Urinary bladder (tissue), 4 donors: ENCODE data around the gene HPSE2. TPM values are rescaled to one million over a fixed set of nuclear protein-coding genes. Genes with fewer than 3 reads are reported as not detected.
"Not testable (repeated sequence)": the region's sequence is repeated elsewhere in the genome, so short reads cannot be mapped to it uniquely, and the experiment has no call there.

Experiments
- DNase-seq: peaks from one replicate; pipeline ENCODE4 v3.0.0-alpha.2; 2015; ENCODE audit errors: extremely low spot score
- H3K27ac ChIP-seq: one replicate; pipeline ENCODE4 v1.5.1; 2013; ENCODE audit warnings: low read depth, mild to moderate bottlenecking, moderate library complexity
- H3K36me3 ChIP-seq: one replicate; pipeline ENCODE4 v1.6.1; 2013; ENCODE audit warnings: mild to moderate bottlenecking, moderate library complexity; ENCODE audit not compliant: insufficient read depth
- H3K4me1 ChIP-seq: one replicate; pipeline ENCODE4 v1.6.1; 2013; ENCODE audit warnings: mild to moderate bottlenecking, moderate library complexity; ENCODE audit not compliant: insufficient read depth
- H3K4me3 ChIP-seq: one replicate; pipeline ENCODE4 v1.5.1; 2013; ENCODE audit warnings: low read depth, low read length
- WGBS: extraction: QIAGEN DNeasy Blood & Tissue Kit; methylation state at CpG from one replicate; pipeline ENCODE4 v1.1.7; 2013; 5-methylcytosine and 5-hydroxymethylcytosine counted together
- polyA plus RNA-seq: library from polyadenylated mRNA; stranded (reverse); fragments of 200-250 nt; gene quantifications from one replicate; pipeline ENCODE4 v1.2.3, GENCODE V29; 2013
- total RNA-seq: library from RNA; depleted of rRNA; stranded (reverse); fragments of >200 nt; gene quantifications from one replicate; pipeline ENCODE4 v1.2.3, GENCODE V29; 2014
- donor health status: healthy with polysubstance abuse.
- donor health status: healthy.

The HPSE2 gene
- 48.1 TPM for total RNA-seq
- polyA plus RNA-seq: 46.3 TPM

GRCh38 chr10:99235658-99236626, at the start of gene HPSE2:
TSS of gene HPSE2 (minus strand) at chr10:99235852.
- WGBS: 6% methylated on average over 43 of the region's 43 CpGs
- Histone ChIP-seq H3K27ac (no peak within 1 kb of the TSS), H3K4me1 (no peaks in the 10 kb centered on the region), H3K4me3 (peak within 1 kb of the TSS; percentile 36), H3K36me3 (no peaks in the 10 kb centered on the region)
- DNase-seq: peak; percentile 64

GRCh38 chr10:99280472-99280871, 44.8 kb upstream of the HPSE2 start:
- H3K4me3 ChIP-seq: no peak overlapping the region
- no peak overlapping the region for H3K27ac ChIP-seq
- H3K36me3 ChIP-seq: no peaks in the 10 kb centered on the region
- no peaks in the 10 kb centered on the region for H3K4me1 ChIP-seq
- no peak for DNase-seq
- 70% methylated on average over 2 of the region's 2 CpGs for WGBS

- Histone ChIP-seq H3K27ac (no peak overlapping the region), H3K36me3 (no peaks in the 10 kb centered on the region), H3K4me1 (no peaks in the 10 kb centered on the region), H3K4me3 (no peak overlapping the region)
- DNase-seq: no peak
- 18% methylated on average over 1 of the region's 1 CpG for WGBS
Measured at GRCh38 chr10:99279626-99280111, 44.0 kb upstream of the HPSE2 start.

- Histone ChIP-seq H3K27ac (no peak overlapping the region), H3K4me3 (no peak overlapping the region), H3K36me3 (no peaks in the 10 kb centered on the region), H3K4me1 (no peaks in the 10 kb centered on the region)
- DNase-seq: no peak
- 35% methylated on average over 6 of the region's 6 CpGs for WGBS
Measured at GRCh38 chr10:99276848-99277486, 41.3 kb upstream of the HPSE2 start.

- 46% methylated on average over 4 of the region's 4 CpGs for WGBS
- Histone ChIP-seq H3K27ac (no peak overlapping the region), H3K36me3 (no peaks in the 10 kb centered on the region), H3K4me1 (no peaks in the 10 kb centered on the region), H3K4me3 (no peak overlapping the region)
- DNase-seq: no peak
Measured at GRCh38 chr10:99266383-99266782, 30.7 kb upstream of the HPSE2 start.

GRCh38 chr10:99248824-99249223, 13.2 kb upstream of the HPSE2 start:
- H3K27ac ChIP-seq: no peak overlapping the region
- no peaks in the 10 kb centered on the region for H3K36me3 ChIP-seq
- no peak overlapping the region for H3K4me3 ChIP-seq
- no peaks in the 10 kb centered on the region for H3K4me1 ChIP-seq
- WGBS: 99% methylated on average over 2 of the region's 2 CpGs
- DNase-seq: no peak

GRCh38 chr10:99247893-99248292, 12.2 kb upstream of the HPSE2 start:
- H3K36me3 ChIP-seq, H3K27ac ChIP-seq, DNase-seq, H3K4me3 ChIP-seq, H3K4me1 ChIP-seq: not testable (repeated sequence)

GRCh38 chr10:99236627-99237309, 1.1 kb upstream of the HPSE2 start:
- no peak for DNase-seq
- H3K36me3 ChIP-seq: no peaks in the 10 kb centered on the region
- 42% methylated on average over 25 of the region's 25 CpGs for WGBS
- H3K27ac ChIP-seq: no peak overlapping the region
- no peaks in the 10 kb centered on the region for H3K4me1 ChIP-seq
- H3K4me3 ChIP-seq: no peak overlapping the region

- no peak for DNase-seq
- Histone ChIP-seq H3K4me3 (peak overlapping the region; percentile 36), H3K4me1 (no peaks in the 10 kb centered on the region), H3K36me3 (no peaks in the 10 kb centered on the region), H3K27ac (no peak overlapping the region)
- WGBS: 2% methylated on average over 17 of the region's 17 CpGs
Measured at GRCh38 chr10:99234791-99235657, 628 bp downstream of the HPSE2 start.

- Histone ChIP-seq H3K4me1 (no peaks in the 10 kb centered on the region), H3K36me3 (no peaks in the 10 kb centered on the region), H3K27ac (no peak overlapping the region), H3K4me3 (peak overlapping the region; percentile 36)
- DNase-seq: no peak
- WGBS: 1% methylated on average over 49 of the region's 49 CpGs
Measured at GRCh38 chr10:99234041-99234790, 1.4 kb downstream of the HPSE2 start.

GRCh38 chr10:99233689-99234037, 2.0 kb downstream of the HPSE2 start:
- DNase-seq: no peak
- Histone ChIP-seq H3K4me1 (no peaks in the 10 kb centered on the region), H3K27ac (no peak overlapping the region), H3K4me3 (peak overlapping the region; percentile 36), H3K36me3 (no peaks in the 10 kb centered on the region)
- 7% methylated on average over 18 of the region's 18 CpGs for WGBS

- Histone ChIP-seq H3K4me3 (peak overlapping the region; percentile 2), H3K4me1 (no peaks in the 10 kb centered on the region)
- 13% methylated on average over 18 of the region's 18 CpGs for whole genome bisulfite sequencing
Measured at GRCh38 chr10:99233000-99233688, 2.5 kb downstream of the HPSE2 start.

More at GRCh38 chr10:99233000-99233688, 2.5 kb downstream of the HPSE2 start:
- no peaks in the 10 kb centered on the region for H3K36me3 ChIP-seq
- no peak overlapping the region for H3K27ac ChIP-seq
- DNase-seq: no peak
